MM.1S (cell line): ENCODE results near the gene RECQL5.
A peak's percentile ranks its signal among the peaks of the same experiment; 100 is the strongest.

Experiments used
- DNase-seq: peaks from one replicate; pipeline ENCODE4 v3.0.0-alpha.2; 2015
- H2AFZ ChIP-seq: fragments of 300-600 bp; sonication (generic); 2 replicates; pipeline ENCODE4 v1.6.0; 2016; ENCODE audit warnings: antibody characterized with exemption, low read length
- H3F3A ChIP-seq: fragments of 300-600 bp; sonication (generic); 2 replicates; pipeline ENCODE4 v1.6.1; 2016; ENCODE audit warnings: mild to moderate bottlenecking, antibody characterized with exemption, low read length, moderate library complexity, mixed read lengths; ENCODE audit not compliant: insufficient read depth
- H3K27ac ChIP-seq: fragments of 300-600 bp; sonication (generic); 2 replicates; pipeline ENCODE4 v1.5.1; 2016; ENCODE audit warnings: mild to moderate bottlenecking, low read length
- H3K27me3 ChIP-seq: fragments of 300-600 bp; sonication (generic); replicated peaks from 2 replicates; pipeline ENCODE4 v1.6.0; 2016; ENCODE audit warnings: low read length; ENCODE audit not compliant: insufficient read depth
- H3K36me3 ChIP-seq: fragments of 300-600 bp; sonication (generic); replicated peaks from 2 replicates; pipeline ENCODE4 v1.6.1; 2016; ENCODE audit warnings: mild to moderate bottlenecking, low read length, mixed read lengths; ENCODE audit not compliant: insufficient read depth
- H3K4me1 ChIP-seq: fragments of 300-600 bp; sonication (generic); 2 replicates; pipeline ENCODE4 v1.6.1; 2016; ENCODE audit warnings: low read length, mixed read lengths
- H3K4me2 ChIP-seq: fragments of 300-600 bp; sonication (generic); 2 replicates; pipeline ENCODE4 v1.6.0; 2016; ENCODE audit warnings: low read depth, low read length
- H3K4me3 ChIP-seq: fragments of 300-600 bp; sonication (generic); 2 replicates; pipeline ENCODE4 v1.5.1; 2016; ENCODE audit warnings: low read length, mixed read lengths
- H3K79me2 ChIP-seq: fragments of 300-600 bp; sonication (generic); 2 replicates; pipeline ENCODE4 v1.6.1; 2016; ENCODE audit warnings: mixed run types, low read length, mixed read lengths
- H3K9ac ChIP-seq: fragments of 300-600 bp; sonication (generic); 2 replicates; pipeline ENCODE4 v1.6.1; 2016; ENCODE audit warnings: low read length, mixed read lengths
- H3K9me2 ChIP-seq: fragments of 300-600 bp; sonication (generic); replicated peaks from 2 replicates; pipeline ENCODE4 v1.6.1; 2016; ENCODE audit warnings: mild to moderate bottlenecking, low read length, mixed read lengths; ENCODE audit not compliant: insufficient read depth
- H3K9me3 ChIP-seq: fragments of 300-600 bp; sonication (generic); replicated peaks from 2 replicates; pipeline ENCODE4 v1.6.1; 2016; ENCODE audit warnings: mild to moderate bottlenecking, low read length, mixed read lengths; ENCODE audit not compliant: insufficient read depth
- H4K20me1 ChIP-seq: fragments of 300-600 bp; sonication (generic); 2 replicates; pipeline ENCODE4 v1.6.1; 2016; ENCODE audit warnings: mild to moderate bottlenecking, low read length, moderate library complexity, mixed read lengths; ENCODE audit not compliant: insufficient read depth
- EZH2 ChIP-seq: fragments of 300-600 bp; sonication (generic); optimal IDR thresholded peaks from 2 replicates; pipeline ENCODE3; 2017; ENCODE audit warnings: low read depth, mild to moderate bottlenecking, antibody characterized with exemption, low read length, mixed read lengths
- EZH2phosphoT487 ChIP-seq: fragments of 300-600 bp; sonication (generic); IDR thresholded peaks from 2 replicates; pipeline ENCODE4 v1.6.1; 2018; ENCODE audit warnings: antibody characterized with exemption, low read length
- TF ChIP-seq, protein P1 (sequence below): fragments of 300-600 bp; sonication (generic); IDR thresholded peaks from 2 replicates; pipeline ENCODE4 v1.5.1; 2016; ENCODE audit warnings: antibody characterized with exemption, low read length, mixed read lengths

Gene RECQL5

DNA sequence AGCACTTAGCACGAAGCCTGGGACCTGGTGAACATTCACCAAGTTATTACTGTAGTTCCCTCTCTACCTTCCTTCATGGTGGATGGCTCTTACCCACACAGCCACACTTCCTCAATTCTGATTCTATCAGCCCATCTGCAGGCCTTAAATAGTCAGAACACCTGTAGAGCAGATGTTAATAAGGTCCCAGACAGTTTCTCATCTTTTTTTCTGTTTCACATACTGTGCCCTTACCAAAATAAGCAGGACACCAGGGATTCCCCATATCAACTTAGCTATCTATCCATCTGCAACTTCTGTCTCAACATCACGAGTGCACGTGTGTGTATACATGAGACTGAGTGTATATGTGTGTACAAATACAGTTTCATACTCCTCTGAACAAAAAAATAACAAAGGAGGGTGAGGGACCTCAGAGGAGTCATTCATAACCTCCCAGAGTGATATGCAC lies 2.8 kb downstream of the RECQL5 start:
- H4K20me1 ChIP-seq, result no peaks in the 10 kb centered on the region
- H3K4me3 ChIP-seq, result peak overlapping the region; percentile 2; the same call in 1 of the 2 replicates
- H2AFZ ChIP-seq, result no peak overlapping the region
- TF ChIP-seq, protein P1, sequence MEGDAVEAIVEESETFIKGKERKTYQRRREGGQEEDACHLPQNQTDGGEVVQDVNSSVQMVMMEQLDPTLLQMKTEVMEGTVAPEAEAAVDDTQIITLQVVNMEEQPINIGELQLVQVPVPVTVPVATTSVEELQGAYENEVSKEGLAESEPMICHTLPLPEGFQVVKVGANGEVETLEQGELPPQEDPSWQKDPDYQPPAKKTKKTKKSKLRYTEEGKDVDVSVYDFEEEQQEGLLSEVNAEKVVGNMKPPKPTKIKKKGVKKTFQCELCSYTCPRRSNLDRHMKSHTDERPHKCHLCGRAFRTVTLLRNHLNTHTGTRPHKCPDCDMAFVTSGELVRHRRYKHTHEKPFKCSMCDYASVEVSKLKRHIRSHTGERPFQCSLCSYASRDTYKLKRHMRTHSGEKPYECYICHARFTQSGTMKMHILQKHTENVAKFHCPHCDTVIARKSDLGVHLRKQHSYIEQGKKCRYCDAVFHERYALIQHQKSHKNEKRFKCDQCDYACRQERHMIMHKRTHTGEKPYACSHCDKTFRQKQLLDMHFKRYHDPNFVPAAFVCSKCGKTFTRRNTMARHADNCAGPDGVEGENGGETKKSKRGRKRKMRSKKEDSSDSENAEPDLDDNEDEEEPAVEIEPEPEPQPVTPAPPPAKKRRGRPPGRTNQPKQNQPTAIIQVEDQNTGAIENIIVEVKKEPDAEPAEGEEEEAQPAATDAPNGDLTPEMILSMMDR, result no peak
- TF ChIP-seq EZH2phosphoT487 (no peak), EZH2 (no peak)
- H3K4me1 ChIP-seq, result peaks cover 29% of the 10 kb centered on the region
- peak overlapping the region; percentile 88 for H3K27ac ChIP-seq
- H3K9me2 ChIP-seq, result no peaks in the 10 kb centered on the region
- H3F3A ChIP-seq, result peaks cover 17% of the 10 kb centered on the region; the same call in 1 of the 2 replicates
- no peaks in the 10 kb centered on the region for H3K36me3 ChIP-seq
- peak; percentile 72 for DNase-seq
- H3K27me3 ChIP-seq, result no peaks in the 10 kb centered on the region
- peaks cover 36% of the 10 kb centered on the region for H3K79me2 ChIP-seq
- peak overlapping the region; percentile 44 for H3K4me2 ChIP-seq
- H3K9me3 ChIP-seq, result no peaks in the 10 kb centered on the region
- H3K9ac ChIP-seq, result peak overlapping the region; percentile 29; the same call in 1 of the 2 replicates

DNA sequence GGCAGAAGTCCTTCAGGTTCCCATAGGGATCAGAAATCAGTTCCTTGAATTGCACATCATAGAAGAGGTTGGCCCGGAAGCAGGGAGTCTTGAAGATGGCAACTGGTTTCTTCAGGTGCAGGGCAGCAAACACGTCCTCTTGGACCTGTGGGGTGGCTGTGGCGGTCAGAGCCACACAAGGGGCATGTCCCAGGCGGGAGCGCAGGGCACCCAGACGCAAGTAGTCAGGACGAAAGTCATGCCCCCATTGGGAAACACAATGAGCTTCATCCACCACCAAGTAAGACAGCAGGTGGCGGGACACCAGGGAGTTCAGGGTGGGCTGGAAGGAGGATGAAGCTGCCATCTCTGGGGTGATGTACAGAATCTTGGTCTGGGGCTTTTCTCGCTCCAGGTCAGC lies 4.4 kb downstream of the RECQL5 start:
- Histone ChIP-seq H3K4me3 (no peak overlapping the region), H3K4me1 (peaks cover 22% of the 10 kb centered on the region), H2AFZ (no peak overlapping the region), H3K79me2 (peaks cover 20% of the 10 kb centered on the region), H3K9me3 (no peaks in the 10 kb centered on the region), H3K9me2 (no peaks in the 10 kb centered on the region), H4K20me1 (no peaks in the 10 kb centered on the region), H3F3A (peaks cover 17% of the 10 kb centered on the region; the same call in 1 of the 2 replicates), H3K27me3 (no peaks in the 10 kb centered on the region), H3K9ac (no peak overlapping the region), H3K27ac (no peak overlapping the region), H3K36me3 (no peaks in the 10 kb centered on the region), H3K4me2 (no peak overlapping the region)
- no peak for DNase-seq
- TF ChIP-seq, protein P1, result no peak
- TF ChIP-seq EZH2 (no peak), EZH2phosphoT487 (no peak)

DNA sequence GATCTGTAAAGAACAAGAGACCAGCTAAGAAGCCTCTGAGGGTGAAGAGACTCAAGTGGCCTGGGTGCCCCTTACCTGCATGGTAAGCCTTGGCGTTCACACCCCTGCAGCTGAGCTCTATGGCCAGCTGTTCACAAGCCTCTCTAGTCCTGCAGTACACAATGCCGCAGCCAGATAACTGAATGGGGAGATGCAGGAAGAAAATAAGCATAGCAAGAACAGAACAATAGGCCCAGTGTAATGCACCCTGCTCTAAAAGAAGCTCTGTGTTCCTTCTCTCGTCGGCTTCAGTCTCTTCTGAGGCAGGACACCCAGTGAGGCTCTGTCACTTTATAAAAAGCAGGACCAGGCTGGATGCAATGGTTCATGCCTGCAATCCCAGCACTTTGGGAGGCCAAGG lies 5.4 kb downstream of the RECQL5 start:
- H3K36me3 ChIP-seq, result no peaks in the 10 kb centered on the region
- H3K9me2 ChIP-seq, result no peaks in the 10 kb centered on the region
- TF ChIP-seq EZH2phosphoT487, result no peak
- TF ChIP-seq, protein P1, result no peak
- TF ChIP-seq EZH2, result no peak
- no peaks in the 10 kb centered on the region for H3K27me3 ChIP-seq
- H3K27ac ChIP-seq, result no peak overlapping the region
- peaks cover 22% of the 10 kb centered on the region for H3K4me1 ChIP-seq
- H3F3A ChIP-seq, result peaks cover 17% of the 10 kb centered on the region; the same call in 1 of the 2 replicates
- peaks cover 10% of the 10 kb centered on the region for H3K79me2 ChIP-seq
- H2AFZ ChIP-seq, result no peak overlapping the region
- DNase-seq, result no peak
- no peak overlapping the region for H3K4me2 ChIP-seq
- H3K9me3 ChIP-seq, result no peaks in the 10 kb centered on the region
- H4K20me1 ChIP-seq, result no peaks in the 10 kb centered on the region
- H3K4me3 ChIP-seq, result no peak overlapping the region
- H3K9ac ChIP-seq, result no peak overlapping the region
